ENCODE measurements around the gene DISC1.

DISC1 gene

GRCh38 chr1:231913493-231913892 is 286.9 kb downstream of the DISC1 start:
- no peaks in the 10 kb centered on the region for H3K4me1 ChIP-seq (ENCODE audit: insufficient read depth, poor library complexity, severe bottlenecking)
- no peak overlapping the region for H3K27ac ChIP-seq (ENCODE audit: poor library complexity, severe bottlenecking)
- H3K36me3 ChIP-seq (ENCODE audit: low read depth) = no peaks in the 10 kb centered on the region
- no peak overlapping the region for H3K4me3 ChIP-seq (ENCODE audit: severe bottlenecking)
- no peaks in the 10 kb centered on the region for H3K27me3 ChIP-seq (ENCODE audit: insufficient read depth, poor library complexity, severe bottlenecking)
- DNase-seq (ENCODE audit: low spot score) = no peak
- TF ChIP-seq CTCF (IDR thresholded peaks at IDR 0.05; ENCODE audit: poor library complexity, severe bottlenecking) = no peak
- no peak for ATAC-seq (ENCODE audit: low read depth)
- no peaks in the 10 kb centered on the region for H3K9me3 ChIP-seq (ENCODE audit: severe bottlenecking)

GRCh38 chr1:231918239-231919015 is 291.8 kb downstream of the DISC1 start:
- H3K27ac ChIP-seq (ENCODE audit: poor library complexity, severe bottlenecking) = no peak overlapping the region
- H3K4me3 ChIP-seq (ENCODE audit: severe bottlenecking) = no peak overlapping the region
- ATAC-seq (ENCODE audit: low read depth) (no peak), DNase-seq (ENCODE audit: low spot score) (no peak)
- no peaks in the 10 kb centered on the region for H3K27me3 ChIP-seq (ENCODE audit: insufficient read depth, poor library complexity, severe bottlenecking)
- H3K4me1 ChIP-seq (ENCODE audit: insufficient read depth, poor library complexity, severe bottlenecking) = no peaks in the 10 kb centered on the region
- no peaks in the 10 kb centered on the region for H3K9me3 ChIP-seq (ENCODE audit: severe bottlenecking)
- no peaks in the 10 kb centered on the region for H3K36me3 ChIP-seq (ENCODE audit: low read depth)
- no peak for TF ChIP-seq CTCF (IDR thresholded peaks at IDR 0.05; ENCODE audit: poor library complexity, severe bottlenecking)

- no peak for ATAC-seq (ENCODE audit: low read depth)
- TF ChIP-seq CTCF (IDR thresholded peaks at IDR 0.05; ENCODE audit: poor library complexity, severe bottlenecking) = no peak
- no peak for DNase-seq (ENCODE audit: low spot score)
- H3K4me1 ChIP-seq (ENCODE audit: insufficient read depth, poor library complexity, severe bottlenecking) = no peaks in the 10 kb centered on the region
- no peak overlapping the region for H3K4me3 ChIP-seq (ENCODE audit: severe bottlenecking)
- no peaks in the 10 kb centered on the region for H3K27me3 ChIP-seq (ENCODE audit: insufficient read depth, poor library complexity, severe bottlenecking)
- no peak overlapping the region for H3K27ac ChIP-seq (ENCODE audit: poor library complexity, severe bottlenecking)
- H3K36me3 ChIP-seq (ENCODE audit: low read depth) = no peaks in the 10 kb centered on the region
- no peaks in the 10 kb centered on the region for H3K9me3 ChIP-seq (ENCODE audit: severe bottlenecking)
Measured at GRCh38 chr1:231919239-231919885, 292.8 kb downstream of the DISC1 start.

- no peak for TF ChIP-seq CTCF (IDR thresholded peaks at IDR 0.05; ENCODE audit: poor library complexity, severe bottlenecking)
- Histone ChIP-seq H3K27ac (ENCODE audit: poor library complexity, severe bottlenecking) (no peak overlapping the region), H3K4me3 (ENCODE audit: severe bottlenecking) (no peak overlapping the region), H3K9me3 (ENCODE audit: severe bottlenecking) (no peaks in the 10 kb centered on the region), H3K36me3 (ENCODE audit: low read depth) (no peaks in the 10 kb centered on the region), H3K27me3 (ENCODE audit: insufficient read depth, poor library complexity, severe bottlenecking) (no peaks in the 10 kb centered on the region), H3K4me1 (ENCODE audit: insufficient read depth, poor library complexity, severe bottlenecking) (no peaks in the 10 kb centered on the region)
- no peak for DNase-seq (ENCODE audit: low spot score)
- ATAC-seq (ENCODE audit: low read depth) = no peak
Measured at GRCh38 chr1:231919886-231920285, 293.3 kb downstream of the DISC1 start.

Measured in RWPE2 (cell line).